RWPE2 (cell line): Measurements from ENCODE around the gene DDX10.
A peak's percentile ranks its signal among the peaks of the same experiment; 100 is the strongest.

Source experiments
- ATAC-seq: fragments of 200-7000 bp; cut with Tn5 transposase; 3 replicates; pipeline ENCODE4 v1.9.1; 2021; ENCODE audit warnings: low read depth
- DNase-seq: peaks from one replicate; pipeline ENCODE4 v3.0.0-alpha.2; 2020; ENCODE audit warnings: low spot score
- H3K27ac ChIP-seq: fragments of 450-650 bp; 2 replicates; pipeline ENCODE4 v1.5.1; 2017; ENCODE audit warnings: mild to moderate bottlenecking; ENCODE audit not compliant: poor library complexity, severe bottlenecking
- H3K27me3 ChIP-seq: fragments of 250-450 bp; sonication (Bioruptor Pico); 2 replicates; pipeline ENCODE4 v1.5.1; 2021; ENCODE audit warnings: mild to moderate bottlenecking, moderate library complexity; ENCODE audit not compliant: insufficient read depth, poor library complexity, severe bottlenecking
- H3K36me3 ChIP-seq: fragments of 250-450 bp; sonication (Bioruptor Pico); 2 replicates; pipeline ENCODE4 v1.5.1; 2020; ENCODE audit warnings: low read depth, mild to moderate bottlenecking, moderate library complexity
- H3K4me1 ChIP-seq: fragments of 250-450 bp; sonication (Bioruptor Pico); 2 replicates; pipeline ENCODE4 v1.5.1; 2021; ENCODE audit warnings: mild to moderate bottlenecking, moderate library complexity; ENCODE audit not compliant: insufficient read depth, poor library complexity, severe bottlenecking
- H3K4me3 ChIP-seq: fragments of 250-450 bp; sonication (Bioruptor Pico); 2 replicates; pipeline ENCODE4 v1.5.1; 2021; ENCODE audit warnings: mild to moderate bottlenecking, moderate library complexity; ENCODE audit not compliant: severe bottlenecking
- H3K9me3 ChIP-seq: fragments of 250-450 bp; sonication (Bioruptor Pico); 2 replicates; pipeline ENCODE4 v1.5.1; 2021; ENCODE audit warnings: mild to moderate bottlenecking, moderate library complexity; ENCODE audit not compliant: severe bottlenecking
- CTCF ChIP-seq: fragments of 450-650 bp; IDR thresholded peaks from one replicate; pipeline ENCODE4 v1.5.1; 2017; ENCODE audit warnings: mild to moderate bottlenecking, moderate library complexity; ENCODE audit not compliant: poor library complexity, severe bottlenecking

DDX10 gene

GRCh38 chr11:108786281-108786990, 121.6 kb downstream of the DDX10 start:
- ATAC-seq (no peak), DNase-seq (no peak)
- Histone ChIP-seq H3K27ac (no peak overlapping the region), H3K27me3 (no peaks in the 10 kb centered on the region), H3K9me3 (no peaks in the 10 kb centered on the region), H3K4me1 (no peaks in the 10 kb centered on the region), H3K36me3 (no peaks in the 10 kb centered on the region), H3K4me3 (no peak overlapping the region)
- no peak for TF ChIP-seq CTCF

GRCh38 chr11:108787105-108787504, 122.2 kb downstream of the DDX10 start:
- ATAC-seq, result no peak
- no peaks in the 10 kb centered on the region for H3K27me3 ChIP-seq
- no peaks in the 10 kb centered on the region for H3K9me3 ChIP-seq
- TF ChIP-seq CTCF, result no peak
- no peak overlapping the region for H3K27ac ChIP-seq
- no peak overlapping the region for H3K4me3 ChIP-seq
- H3K4me1 ChIP-seq, result no peaks in the 10 kb centered on the region
- H3K36me3 ChIP-seq, result no peaks in the 10 kb centered on the region
- no peak for DNase-seq

- no peaks in the 10 kb centered on the region for H3K4me1 ChIP-seq
- DNase-seq (no peak), ATAC-seq (peak; percentile 56; the same call in 2 of the 3 replicates)
- H3K27ac ChIP-seq, result no peak overlapping the region
- peak; percentile 51 for TF ChIP-seq CTCF
- no peaks in the 10 kb centered on the region for H3K27me3 ChIP-seq
- no peak overlapping the region for H3K4me3 ChIP-seq
- H3K36me3 ChIP-seq, result no peaks in the 10 kb centered on the region
- no peaks in the 10 kb centered on the region for H3K9me3 ChIP-seq
Observed at GRCh38 chr11:108788565-108789199, 123.8 kb downstream of the DDX10 start.

- Histone ChIP-seq H3K4me1 (no peaks in the 10 kb centered on the region), H3K9me3 (no peaks in the 10 kb centered on the region), H3K27ac (no peak overlapping the region), H3K27me3 (no peaks in the 10 kb centered on the region), H3K4me3 (no peak overlapping the region), H3K36me3 (no peaks in the 10 kb centered on the region)
- DNase-seq (no peak), ATAC-seq (no peak)
- TF ChIP-seq CTCF, result no peak
Observed at GRCh38 chr11:108790501-108791299, 125.8 kb downstream of the DDX10 start.
